ENCODE results near the gene BCL2.

The BCL2 gene

DNA sequence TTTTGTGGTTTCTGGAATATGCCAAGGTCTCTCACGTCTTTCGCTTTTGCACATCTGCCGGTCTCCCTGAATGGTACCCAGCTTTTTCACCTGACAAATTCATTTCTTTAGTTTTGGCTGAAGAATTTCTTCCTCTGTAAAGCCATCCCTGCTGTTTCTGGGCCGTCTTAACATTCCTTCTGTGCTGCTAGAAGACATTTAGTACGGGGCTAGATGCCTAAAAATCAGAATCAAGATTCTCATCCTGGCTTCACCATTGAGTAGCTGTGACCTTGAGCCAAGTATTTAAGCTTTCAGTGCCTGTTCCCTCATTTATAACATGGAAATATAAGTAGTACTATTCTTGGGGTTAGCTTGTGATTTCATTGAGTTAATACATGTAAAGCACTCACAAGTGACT, 6.4 kb upstream of the BCL2 start:
- DNase-seq (ENCODE audit: low read depth), result no peak

GRCh38 chr18:63325086-63325686, 5.6 kb upstream of the BCL2 start:
- no peak for DNase-seq (ENCODE audit: low read depth)

DNA sequence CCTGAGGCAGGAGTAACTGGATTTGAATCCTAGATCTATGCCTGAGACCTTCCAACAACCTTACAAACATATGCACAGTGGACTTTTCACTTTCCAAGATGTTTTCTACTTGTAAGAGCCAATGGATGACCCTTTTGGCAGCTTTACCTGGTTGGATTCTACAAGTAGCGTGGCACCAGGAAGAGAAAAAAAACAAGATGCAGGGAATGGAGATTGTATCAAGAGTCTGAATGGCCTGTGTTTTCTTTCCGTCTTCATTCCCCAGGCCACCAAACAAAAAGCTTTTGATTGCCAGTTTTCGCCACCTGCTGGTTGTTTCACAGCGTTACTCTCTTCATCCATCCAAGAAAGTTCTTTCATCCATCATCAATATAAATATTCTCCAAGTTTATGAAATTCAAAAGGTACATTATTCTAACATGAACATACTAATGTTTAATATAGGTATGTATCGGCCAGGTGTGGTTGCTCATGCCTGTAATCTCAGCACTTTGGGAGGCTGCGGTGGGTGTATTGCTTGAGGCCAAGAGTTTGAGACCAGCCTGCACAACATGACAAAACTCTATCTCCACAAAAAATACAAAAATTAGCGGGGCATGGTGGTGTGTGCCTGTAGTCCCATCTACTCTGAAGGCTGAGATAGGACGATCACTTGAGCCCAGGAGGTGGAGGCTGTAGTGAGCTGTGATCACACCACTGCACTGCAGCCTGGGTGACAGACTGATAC, 3.5 kb upstream of the BCL2 start:
- no peak for DNase-seq (ENCODE audit: low read depth)

- DNase-seq (ENCODE audit: low read depth), result no peak
Observed at GRCh38 chr18:63322206-63322605, 2.6 kb upstream of the BCL2 start.

- no peak for DNase-seq (ENCODE audit: low read depth)
Observed at GRCh38 chr18:63321291-63321690, 1.7 kb upstream of the BCL2 start.

DNA sequence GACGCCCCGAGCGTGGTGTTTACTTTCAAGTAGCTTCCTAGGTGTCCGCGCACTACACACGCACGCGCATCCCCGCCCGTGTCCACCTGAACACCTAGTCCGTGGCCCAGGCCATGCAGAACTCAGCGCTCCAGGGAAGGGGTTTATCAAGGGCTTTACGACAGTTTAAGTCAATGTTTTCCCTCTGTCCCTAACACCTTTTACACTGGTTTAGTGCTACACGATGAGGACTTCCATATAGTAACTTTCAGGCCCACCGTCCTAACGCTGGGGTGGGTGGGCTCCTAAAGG, 1.4 kb upstream of the BCL2 start:
- DNase-seq (ENCODE audit: low read depth), result no peak

DNA sequence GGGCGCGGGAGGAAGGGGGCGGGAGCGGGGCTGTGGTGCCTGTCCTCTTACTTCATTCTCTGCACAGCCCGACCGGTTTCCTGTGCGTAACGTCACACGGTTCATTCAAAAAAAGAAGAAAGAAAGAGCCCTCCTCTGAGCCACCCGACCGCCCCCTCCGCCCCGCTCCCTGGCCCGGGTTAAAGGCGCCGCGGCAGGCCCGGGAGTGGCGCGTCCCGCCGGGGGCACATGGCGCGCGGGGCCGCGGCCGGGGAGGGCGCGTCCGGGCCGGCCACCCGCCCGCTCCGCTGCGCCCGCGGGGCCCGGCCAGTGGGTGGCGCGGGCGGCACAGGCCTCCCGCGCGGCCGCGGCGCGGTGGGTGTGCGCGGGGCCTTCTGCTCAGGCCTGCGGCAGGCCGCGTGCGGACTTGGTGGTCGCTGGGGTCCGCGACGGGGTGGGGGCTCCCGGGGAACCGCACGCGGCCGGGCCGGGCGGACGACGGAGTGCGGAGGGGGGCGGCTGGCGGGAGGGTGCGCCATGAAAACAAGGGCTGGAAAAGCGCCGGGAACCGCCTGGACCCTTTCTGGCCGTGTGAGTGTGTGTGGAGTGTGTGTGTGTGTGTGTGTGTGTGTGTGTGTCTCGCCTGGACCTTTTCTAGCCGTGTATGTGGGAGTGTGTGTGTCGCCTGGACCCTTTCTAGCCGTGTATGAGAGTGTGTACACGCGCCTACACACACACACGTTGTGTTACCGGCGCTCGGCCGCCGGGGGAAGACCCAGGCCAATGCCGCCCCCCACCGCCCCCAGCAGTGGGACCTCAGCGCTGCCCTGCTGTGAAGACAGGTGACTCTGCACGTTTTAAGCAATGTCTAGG, 780 bp upstream of the BCL2 start:
- DNase-seq (ENCODE audit: low read depth), result peak; percentile 86

GRCh38 chr18:63318889-63319382, 633 bp downstream of the BCL2 start:
- DNase-seq (ENCODE audit: low read depth), result no peak

DNA sequence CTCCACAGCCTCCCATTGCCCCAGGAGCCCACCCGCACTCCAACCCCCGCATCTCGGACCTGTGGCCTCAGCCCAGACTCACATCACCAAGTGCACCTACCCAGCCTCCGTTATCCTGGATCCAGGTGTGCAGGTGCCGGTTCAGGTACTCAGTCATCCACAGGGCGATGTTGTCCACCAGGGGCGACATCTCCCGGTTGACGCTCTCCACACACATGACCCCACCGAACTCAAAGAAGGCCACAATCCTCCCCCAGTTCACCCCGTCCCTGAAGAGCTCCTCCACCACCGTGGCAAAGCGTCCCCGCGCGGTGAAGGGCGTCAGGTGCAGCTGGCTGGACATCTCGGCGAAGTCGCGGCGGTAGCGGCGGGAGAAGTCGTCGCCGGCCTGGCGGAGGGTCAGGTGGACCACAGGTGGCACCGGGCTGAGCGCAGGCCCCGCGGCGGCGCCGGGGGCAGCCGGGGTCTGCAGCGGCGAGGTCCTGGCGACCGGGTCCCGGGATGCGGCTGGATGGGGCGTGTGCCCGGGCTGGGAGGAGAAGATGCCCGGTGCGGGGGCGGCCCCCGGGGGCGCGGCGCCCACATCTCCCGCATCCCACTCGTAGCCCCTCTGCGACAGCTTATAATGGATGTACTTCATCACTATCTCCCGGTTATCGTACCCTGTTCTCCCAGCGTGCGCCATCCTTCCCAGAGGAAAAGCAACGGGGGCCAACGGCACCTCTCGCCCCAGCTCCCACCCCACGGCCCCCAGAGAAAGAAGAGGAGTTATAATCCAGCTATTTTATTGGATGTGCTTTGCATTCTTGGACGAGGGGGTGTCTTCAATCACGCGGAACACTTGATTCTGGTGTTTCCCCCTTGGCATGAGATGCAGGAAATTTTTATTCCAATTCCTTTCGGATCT, 1.3 kb downstream of the BCL2 start:
- DNase-seq (ENCODE audit: low read depth), result peak; percentile 75

DNA sequence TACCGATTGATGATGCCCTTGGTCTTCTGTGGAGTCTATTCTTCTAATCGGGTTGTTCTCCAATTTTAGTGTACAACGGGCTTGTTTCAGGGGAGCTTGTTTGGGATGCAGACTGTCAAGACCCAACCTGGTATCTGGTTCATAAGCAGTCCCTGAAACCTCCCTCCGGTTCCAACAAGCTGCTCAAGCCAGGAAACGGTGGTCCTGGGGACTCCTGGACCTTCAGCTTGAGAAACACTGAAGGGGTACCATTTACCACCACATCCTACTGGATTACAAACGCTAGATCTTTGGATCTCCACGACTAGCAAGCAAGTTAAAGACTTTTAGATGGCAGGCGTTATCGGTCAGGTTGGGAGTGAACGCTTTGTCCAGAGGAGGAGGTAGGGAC, 2.0 kb downstream of the BCL2 start:
- DNase-seq (ENCODE audit: low read depth), result no peak

DNA sequence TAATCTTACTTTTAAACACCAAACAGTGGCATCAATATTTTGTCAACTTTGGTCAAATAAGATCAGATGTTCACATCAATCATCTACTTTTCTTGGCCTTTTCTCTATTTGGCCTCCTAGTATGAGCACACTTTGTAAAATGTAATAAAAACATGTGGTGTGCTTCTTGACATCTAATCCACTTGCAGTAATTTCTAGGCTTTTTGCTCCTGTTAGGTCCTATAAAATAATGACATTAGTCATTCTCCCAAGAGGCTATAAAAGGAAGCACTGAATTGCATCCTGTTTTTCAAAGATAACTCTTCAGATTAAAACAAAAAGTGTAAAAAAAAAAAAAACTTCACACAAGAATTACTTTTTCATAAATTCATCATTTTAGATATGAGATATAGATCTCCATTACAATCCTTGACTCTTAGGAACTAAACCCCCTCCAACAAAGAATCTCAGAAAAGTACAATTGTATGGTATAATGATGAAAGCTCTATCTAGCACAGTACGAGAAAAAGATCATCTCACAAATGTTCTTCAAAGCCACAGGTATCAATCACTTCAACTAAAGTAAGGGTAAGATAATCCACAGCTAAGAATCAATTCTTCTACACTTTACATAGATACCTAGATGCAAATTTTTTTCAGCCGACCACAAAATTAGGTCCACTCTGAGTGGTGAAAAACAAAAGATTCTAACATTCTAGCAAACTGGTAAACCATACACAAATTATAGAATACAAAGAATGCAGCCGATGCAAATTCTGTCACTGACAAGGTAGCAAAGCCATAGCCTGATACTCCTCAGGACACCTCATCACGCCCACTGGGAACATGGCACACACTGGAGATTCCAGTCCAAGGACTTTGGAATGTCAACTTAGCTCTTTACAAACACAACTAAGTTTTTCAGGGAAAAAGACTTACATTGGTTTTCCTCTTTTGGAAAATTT, 2.7 kb downstream of the BCL2 start:
- DNase-seq (ENCODE audit: low read depth), result no peak

DNA sequence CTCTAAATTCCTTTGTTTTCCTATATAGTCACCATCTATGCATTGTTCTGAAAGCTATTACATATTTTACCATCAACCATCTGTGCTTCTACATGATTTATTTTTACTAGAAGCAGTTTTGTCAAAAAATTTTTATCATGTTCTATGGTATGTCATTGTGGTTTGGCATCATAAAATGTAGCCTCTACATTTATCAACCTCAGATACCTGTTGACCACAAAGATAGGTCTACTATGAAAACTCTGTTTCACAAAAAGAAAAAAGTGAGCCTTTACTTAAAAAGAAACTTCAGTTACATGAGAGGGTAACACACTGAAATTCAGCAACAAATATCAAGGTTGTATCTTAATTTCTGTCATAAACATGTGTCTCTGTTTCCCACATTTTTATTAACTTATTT, 3.7 kb downstream of the BCL2 start:
- no peak for DNase-seq (ENCODE audit: low read depth)

GRCh38 chr18:63315131-63315662, 4.4 kb downstream of the BCL2 start:
- DNase-seq (ENCODE audit: low read depth), result no peak

DNA sequence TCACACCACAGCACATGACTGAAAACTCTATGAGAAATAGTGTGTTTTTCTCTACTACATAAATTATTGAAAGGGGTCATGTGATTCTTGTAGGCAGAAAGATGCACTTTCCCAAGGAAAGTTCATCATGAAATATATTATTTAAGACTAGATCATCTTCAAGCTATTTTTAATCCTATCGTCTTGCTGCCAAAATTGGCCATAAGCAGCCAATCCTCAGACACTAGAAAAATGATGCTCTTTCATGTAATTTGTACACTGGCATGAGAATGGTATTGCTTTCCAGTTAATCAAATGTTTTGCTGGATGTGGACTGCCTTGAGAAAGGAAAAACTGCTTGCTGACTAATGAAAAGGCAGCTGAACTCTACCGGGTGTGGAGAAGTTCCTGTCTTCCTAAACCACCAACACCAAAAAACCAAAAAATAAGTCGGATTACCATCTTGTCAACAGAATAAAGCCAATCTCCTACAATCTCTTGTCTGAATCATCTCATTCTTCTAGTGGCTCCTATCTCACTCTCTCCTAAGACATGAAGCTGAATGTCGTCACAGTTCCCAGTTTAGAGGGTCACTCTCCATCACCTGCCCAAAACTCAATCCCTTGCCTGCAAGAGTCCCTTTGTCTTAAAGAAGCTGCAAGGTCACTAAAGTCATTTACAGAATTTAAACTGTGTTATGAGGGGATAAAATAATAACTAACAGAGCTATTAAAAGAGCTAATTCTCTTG, 5.3 kb downstream of the BCL2 start:
- DNase-seq (ENCODE audit: low read depth), result no peak

- DNase-seq (ENCODE audit: low read depth), result no peak
Observed at GRCh38 chr18:63313396-63313917, 6.1 kb downstream of the BCL2 start.

DNA sequence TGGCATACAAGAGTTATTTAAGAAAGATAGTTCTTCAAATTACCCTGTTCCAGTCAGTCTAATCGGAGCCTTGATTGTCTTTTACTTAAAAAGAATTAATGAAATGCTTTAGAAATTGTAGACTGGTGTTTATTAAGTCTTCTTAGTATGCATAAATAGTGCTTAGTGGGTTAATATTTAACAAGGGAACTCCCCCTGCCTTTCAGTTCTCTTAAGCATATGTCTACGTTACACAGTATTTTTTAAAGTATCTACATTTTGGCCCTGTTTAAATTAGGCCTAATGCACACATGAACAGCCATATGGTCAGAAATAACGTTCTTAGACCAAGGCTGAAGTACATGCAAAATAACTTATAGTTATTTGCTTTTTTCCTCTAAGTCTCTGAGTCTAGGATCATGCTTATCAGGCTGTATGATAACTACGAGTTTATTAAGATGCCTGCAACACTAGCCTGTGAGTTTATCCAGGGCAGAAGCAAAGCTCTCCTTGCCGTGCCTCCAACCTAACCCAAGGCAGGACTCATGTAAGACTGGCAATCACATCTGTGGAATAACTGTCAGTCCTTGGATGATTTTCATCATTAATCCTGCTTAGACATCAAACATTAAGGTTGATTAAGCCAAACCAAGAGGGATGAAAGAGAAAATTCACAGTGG, 6.7 kb downstream of the BCL2 start:
- no peak for DNase-seq (ENCODE audit: low read depth)

DNA sequence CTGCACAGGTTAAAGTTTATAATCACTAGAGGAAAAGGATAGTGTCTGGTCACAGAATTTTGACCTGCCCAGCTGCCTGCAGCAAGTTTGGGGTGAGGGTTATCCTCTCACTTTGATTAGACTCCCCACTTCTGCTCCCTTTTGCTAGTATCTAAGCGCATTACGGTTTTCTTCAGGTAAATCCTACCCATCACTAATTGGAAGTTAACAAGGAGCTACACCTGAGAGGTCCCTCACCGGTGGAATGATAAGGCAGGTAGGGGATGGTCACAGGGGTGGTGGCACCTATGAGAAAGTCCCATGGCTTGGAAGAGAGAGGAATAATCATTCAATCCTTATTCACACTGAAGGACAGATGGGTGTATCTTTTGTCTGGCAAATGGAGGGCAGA, 7.6 kb downstream of the BCL2 start:
- DNase-seq (ENCODE audit: low read depth), result no peak

GRCh38 chr18:63311118-63312018, 8.2 kb downstream of the BCL2 start:
- no peak for DNase-seq (ENCODE audit: low read depth)
